ENCODE measurements around the gene SPEF1. TPM values are rescaled to one million over a fixed set of nuclear protein-coding genes. Genes with fewer than 3 reads are reported as not detected.
A peak's percentile ranks its signal among the peaks of the same experiment; 100 is the strongest.

SPEF1 gene
- total RNA-seq, 3 donors from 2014 or later = 0.18 TPM; not detected in 2

DNA sequence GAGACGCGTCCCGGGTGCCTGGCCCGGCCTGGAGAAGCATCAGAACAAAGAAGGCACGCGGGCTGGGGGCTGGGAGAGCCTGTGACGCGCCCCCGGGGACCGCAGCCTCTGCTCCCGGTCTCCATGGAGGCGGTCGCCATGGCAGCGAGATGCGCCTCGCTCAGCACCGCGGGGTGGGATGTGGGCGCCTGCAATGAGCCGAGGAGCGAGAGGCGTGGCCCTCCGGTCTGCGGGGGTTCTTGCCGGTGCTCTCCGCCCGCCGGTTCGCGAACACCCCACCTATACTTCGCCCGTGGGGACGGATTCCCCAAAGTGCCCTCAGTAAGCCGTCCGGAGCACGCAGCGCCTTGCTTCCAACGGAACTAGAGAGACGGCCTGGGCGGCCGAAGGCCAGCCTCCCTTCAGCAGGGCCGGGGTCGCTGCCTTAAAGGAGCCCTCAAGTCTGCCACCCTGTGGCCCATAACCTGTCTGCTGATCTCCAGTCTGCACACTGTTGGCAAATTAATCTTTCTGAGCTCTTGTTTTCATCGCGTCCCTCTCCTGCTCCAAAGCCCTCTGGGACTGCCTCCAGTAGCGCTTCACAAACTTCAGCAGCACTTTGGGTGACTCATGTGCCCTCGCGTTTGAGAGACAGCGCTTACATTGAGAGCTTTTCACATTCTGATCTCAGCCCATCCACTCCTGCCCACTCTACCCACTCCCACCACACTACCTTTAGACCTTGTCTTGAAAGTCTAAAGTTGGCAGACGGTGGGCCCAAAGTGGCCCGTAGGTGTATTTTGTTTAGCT is 12.7 kb downstream of the SPEF1 start:
- no peaks in the 10 kb centered on the region for H3K9me3 Mint-ChIP-seq
- peak; percentile 64 to 67 for ATAC-seq
- H3K27me3 Mint-ChIP-seq (ENCODE audit: low read depth) = no peaks in the 10 kb centered on the region
- peak; percentile 78 for DNase-seq
- H3K4me3 Mint-ChIP-seq = peak overlapping the region; percentile 87
- H3K4me1 Mint-ChIP-seq (ENCODE audit: low read depth) = peaks cover 20% of the 10 kb centered on the region
- H3K36me3 Mint-ChIP-seq (ENCODE audit: insufficient read depth) = no peaks in the 10 kb centered on the region

DNA sequence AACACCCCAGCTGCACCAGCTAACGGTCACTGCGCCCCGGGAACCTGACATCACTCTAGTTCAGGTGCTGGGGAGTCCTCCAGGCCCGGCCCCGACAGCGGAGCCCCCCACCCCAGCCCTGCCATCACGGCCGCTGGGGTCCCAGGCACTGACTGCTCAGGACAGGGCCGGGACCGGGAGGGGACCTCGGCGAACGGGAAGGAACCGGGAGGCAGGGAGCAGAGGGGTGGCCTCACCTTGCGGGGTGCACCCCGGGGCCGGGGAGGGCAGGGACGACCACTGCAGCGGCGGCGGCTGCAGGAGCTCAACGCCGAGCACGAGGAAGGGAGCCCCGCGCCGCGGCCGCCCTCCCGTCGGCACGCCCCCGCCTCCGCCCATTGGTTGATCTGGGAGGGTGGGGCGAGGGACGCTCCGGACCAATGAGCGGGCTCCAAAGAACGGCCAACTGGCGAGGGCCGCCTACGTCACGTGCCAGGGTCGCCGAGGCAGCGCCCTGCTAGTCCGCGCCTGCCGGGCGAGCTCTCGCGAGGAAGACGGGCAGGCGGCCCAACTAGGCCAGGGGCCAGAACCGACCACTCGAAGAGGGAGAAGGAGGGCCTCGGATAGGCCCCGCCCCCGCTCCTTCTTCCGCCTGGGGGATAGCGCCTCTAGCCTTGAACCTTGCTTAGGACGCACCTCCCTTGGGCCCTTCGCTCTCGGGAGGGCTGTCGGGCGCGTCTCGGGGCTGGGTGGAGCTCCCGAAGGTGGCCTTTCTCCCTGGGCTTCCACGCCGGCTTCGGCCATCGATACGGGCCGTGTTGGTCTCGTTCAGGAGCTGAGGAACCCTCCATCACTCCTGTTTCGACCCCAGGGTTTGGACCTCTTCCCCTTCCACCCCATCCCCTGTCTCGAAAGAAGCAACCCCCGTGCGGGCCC is 13.6 kb downstream of the SPEF1 start, which contains the start of gene ADISSP:
ADISSP (minus strand) TSS at position 327 of the 915 bp plus-strand sequence. CDS start 7,653 bp downstream, outside the sequence.
- ATAC-seq = peak; percentile 88 to 90
- Mint-ChIP-seq H3K4me3 (peak within 1 kb of the TSS; percentile 87), H3K36me3 (ENCODE audit: insufficient read depth) (no peaks in the 10 kb centered on the region), H3K27me3 (ENCODE audit: low read depth) (no peaks in the 10 kb centered on the region), H3K4me1 (ENCODE audit: low read depth) (peaks cover 20% of the 10 kb centered on the region), H3K9me3 (no peaks in the 10 kb centered on the region)
- peak; percentile 95 for DNase-seq

DNA sequence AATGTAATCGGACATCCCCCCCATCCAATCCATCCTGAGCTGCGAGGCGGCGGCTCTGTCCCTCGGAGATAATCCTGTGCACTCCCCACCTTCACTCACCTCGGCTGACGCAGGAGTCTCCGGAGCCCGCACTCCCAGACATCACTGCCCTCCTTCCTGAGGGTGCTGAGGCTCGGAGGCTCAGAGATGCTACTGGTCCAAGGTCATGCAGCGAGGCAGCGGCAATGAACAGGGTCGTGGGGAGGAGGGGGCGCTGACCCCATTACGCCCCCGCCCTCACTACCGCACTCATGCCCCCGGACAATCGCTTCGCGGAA is 14.2 kb downstream of the SPEF1 start:
- Mint-ChIP-seq H3K9me3 (no peaks in the 10 kb centered on the region), H3K4me3 (peak overlapping the region; percentile 87), H3K36me3 (ENCODE audit: insufficient read depth) (no peaks in the 10 kb centered on the region), H3K4me1 (ENCODE audit: low read depth) (peaks cover 20% of the 10 kb centered on the region), H3K27me3 (ENCODE audit: low read depth) (no peaks in the 10 kb centered on the region)
- DNase-seq (no peak), ATAC-seq (peak in 1 of 2 donors; percentile 12)

DNA sequence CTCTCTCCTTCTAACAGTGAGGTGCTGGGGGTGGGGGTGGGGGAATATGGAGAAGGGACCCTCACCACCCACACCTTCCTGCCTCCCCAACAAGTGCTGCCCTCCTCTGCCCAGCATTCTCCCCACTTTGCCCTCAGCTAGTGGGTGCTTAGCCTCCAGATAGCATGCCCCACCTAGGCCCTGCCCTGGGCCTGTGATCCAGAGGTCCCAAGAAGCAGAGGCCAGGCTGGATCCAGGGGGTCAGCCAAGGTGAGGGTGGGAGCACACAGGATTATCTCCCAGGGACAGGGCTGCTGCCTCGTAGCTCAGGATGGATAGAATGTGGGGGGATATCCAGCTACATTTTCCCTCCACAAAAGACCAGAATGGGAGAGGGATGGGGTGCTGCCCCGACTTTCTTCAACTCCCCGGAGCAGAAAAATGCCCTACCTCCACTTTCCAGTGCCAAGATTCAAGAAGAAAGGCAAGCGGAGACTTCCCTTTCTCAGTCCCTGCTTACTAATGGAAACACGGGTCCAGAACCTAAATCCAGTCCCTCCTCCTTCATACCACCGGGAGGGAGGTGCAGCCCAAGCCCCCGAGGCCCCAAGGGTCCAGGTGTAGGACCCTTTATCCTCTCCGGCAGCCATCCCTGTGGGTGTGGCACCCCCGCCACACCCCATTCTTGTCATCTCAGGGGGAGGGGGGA is 14.7 kb downstream of the SPEF1 start:
- DNase-seq = no peak
- Mint-ChIP-seq H3K27me3 (ENCODE audit: low read depth) (no peaks in the 10 kb centered on the region), H3K4me1 (ENCODE audit: low read depth) (peaks cover 20% of the 10 kb centered on the region), H3K9me3 (no peaks in the 10 kb centered on the region), H3K36me3 (ENCODE audit: insufficient read depth) (peaks cover 2% of the 10 kb centered on the region), H3K4me3 (peak overlapping the region; percentile 87)
- no peak for ATAC-seq

DNA sequence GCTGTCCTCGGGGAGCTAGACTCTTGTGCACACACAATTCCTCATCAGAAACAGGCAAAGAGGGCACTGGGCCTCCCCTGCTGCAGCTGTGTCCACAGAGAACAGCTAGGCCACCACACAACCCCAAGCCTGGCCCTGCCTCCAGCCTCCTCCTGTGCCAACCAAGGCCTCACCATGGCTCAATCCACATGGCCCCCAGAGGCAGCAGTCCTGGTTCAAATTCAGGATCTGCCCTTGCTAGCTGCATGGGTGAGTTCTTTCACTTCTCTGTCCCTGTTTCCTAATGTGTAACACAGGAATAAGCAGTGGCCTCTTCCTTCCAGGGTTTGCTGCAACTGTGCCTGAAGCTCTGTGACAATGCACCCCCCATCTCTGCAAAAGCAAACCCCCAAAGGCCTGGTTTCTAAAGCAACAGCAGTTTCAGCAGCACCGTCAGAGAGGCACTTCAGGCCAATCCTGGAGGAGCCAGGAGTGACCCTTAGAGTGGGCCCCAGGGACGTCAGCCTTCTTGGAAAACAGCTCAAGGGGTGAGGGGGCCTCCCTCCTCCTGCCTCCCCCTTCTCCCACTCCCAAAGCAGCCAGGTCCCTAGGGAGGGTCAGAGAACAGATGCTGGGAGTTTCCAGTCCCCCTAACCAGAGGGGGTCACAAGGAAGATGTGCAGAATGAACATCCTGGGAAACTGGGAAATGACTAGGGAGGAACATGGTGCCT is 15.9 kb downstream of the SPEF1 start:
- Mint-ChIP-seq H3K27me3 (ENCODE audit: low read depth) (no peaks in the 10 kb centered on the region), H3K4me1 (ENCODE audit: low read depth) (peaks cover 20% of the 10 kb centered on the region), H3K9me3 (no peaks in the 10 kb centered on the region), H3K4me3 (peak overlapping the region; percentile 37), H3K36me3 (ENCODE audit: insufficient read depth) (peaks cover 3% of the 10 kb centered on the region)
- ATAC-seq (no peak), DNase-seq (no peak)

DNA sequence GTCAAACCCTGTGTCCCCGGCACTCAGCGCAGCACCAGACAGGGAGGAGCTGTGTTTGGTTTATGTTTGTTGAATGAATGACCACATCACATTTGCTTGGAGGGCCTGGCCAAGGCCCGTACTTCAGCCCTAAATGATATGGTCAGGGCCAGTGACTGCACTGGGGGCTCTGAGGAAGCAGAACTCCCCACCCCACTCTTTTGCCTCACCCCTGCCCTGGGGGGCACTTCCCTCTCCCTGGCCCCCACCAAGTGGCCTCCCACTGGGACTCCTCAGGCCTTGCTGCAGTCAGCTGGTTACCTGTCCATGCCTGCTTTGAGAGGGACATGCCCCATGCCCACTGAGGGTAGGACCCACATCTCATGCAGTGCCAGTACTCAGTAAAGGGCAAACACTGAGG is 16.6 kb downstream of the SPEF1 start:
- no peak for DNase-seq
- no peak for ATAC-seq
- Mint-ChIP-seq H3K4me3 (no peak overlapping the region), H3K27me3 (ENCODE audit: low read depth) (no peaks in the 10 kb centered on the region), H3K36me3 (ENCODE audit: insufficient read depth) (peaks cover 3% of the 10 kb centered on the region), H3K9me3 (no peaks in the 10 kb centered on the region), H3K4me1 (ENCODE audit: low read depth) (peaks cover 20% of the 10 kb centered on the region)

DNA sequence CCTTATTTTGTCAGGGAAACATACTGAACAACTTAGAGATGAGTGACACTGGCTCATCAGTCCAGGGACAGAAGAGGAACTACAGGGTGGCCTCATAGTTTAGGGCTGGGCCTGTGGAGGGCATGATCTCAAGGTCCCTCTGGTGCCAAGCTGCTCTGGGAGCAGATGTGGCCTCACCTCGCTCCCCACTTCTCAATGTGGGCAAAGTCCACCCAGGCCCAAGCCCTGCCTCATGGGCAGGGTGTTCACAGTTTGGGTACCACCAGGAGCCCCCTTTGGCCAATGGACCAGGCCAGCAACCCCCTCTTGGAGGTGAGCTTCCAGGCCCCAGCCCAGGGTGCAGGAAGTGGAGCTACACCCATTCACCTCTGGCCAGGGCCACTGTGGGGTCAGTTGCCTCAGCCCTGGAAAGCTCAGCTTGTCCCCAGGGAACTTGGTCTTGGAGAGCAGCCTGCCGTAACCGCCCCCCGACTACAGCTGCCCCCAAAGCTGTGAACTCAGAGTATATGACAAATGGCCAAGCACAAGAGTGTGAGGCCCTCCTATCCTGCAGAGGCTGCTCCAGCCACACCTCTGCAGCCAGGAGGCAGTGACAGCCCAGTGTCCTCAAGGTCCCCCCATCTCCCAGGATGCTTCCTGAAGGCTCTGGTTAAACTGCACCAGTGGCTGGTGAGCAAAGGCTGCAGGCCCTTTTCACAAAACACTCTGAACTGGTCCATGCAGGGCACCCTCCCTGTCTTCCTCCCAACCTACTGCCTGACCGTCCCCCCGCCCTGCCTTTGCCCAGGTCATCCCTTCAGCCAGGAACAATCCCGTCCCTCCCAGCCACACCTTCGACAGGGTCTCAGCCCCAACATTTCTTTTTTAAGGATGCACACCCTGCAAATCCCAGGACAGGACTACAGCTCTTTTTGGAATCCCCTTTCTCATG is 17.3 kb downstream of the SPEF1 start:
- no peak for ATAC-seq
- H3K36me3 Mint-ChIP-seq (ENCODE audit: insufficient read depth) = peaks cover 3% of the 10 kb centered on the region
- DNase-seq = no peak
- no peaks in the 10 kb centered on the region for H3K27me3 Mint-ChIP-seq (ENCODE audit: low read depth)
- H3K4me3 Mint-ChIP-seq = no peak overlapping the region
- H3K4me1 Mint-ChIP-seq (ENCODE audit: low read depth) = peaks cover 17% of the 10 kb centered on the region
- H3K9me3 Mint-ChIP-seq = no peaks in the 10 kb centered on the region

DNA sequence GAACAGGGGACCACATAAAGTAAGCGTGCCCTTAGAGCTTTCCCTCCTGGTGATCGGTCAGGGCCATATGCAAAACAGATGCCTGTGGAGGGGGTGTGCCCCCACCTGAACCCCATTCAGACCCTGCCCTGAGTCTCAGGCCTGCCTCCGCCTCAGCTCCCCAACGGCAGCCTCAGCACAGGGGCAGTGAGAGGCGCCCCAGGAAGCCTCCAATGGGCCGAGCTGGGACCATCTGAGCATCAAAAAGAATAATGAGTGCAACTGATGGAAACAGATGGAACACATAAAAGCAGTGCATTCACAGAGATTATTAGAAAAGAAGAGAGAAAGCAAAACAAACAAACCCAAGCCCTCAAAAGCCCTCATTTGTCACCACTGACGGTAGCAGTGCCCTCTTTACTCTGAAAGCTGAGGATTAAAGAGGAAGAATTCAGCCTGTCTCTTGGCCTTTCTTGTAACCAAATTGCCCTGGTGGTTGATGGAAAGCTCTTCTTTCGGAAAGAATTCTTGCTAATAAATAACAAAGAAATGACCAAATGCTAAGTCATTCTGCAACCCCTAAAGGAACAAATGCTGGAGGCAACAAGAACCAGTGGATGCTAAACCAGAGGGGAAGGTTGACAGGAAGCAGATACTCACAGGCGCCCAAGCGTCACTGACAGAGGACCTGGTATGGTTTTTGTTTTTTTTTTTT is 20.4 kb downstream of the SPEF1 start:
- no peak for ATAC-seq
- no peak overlapping the region for H3K4me3 Mint-ChIP-seq

DNA sequence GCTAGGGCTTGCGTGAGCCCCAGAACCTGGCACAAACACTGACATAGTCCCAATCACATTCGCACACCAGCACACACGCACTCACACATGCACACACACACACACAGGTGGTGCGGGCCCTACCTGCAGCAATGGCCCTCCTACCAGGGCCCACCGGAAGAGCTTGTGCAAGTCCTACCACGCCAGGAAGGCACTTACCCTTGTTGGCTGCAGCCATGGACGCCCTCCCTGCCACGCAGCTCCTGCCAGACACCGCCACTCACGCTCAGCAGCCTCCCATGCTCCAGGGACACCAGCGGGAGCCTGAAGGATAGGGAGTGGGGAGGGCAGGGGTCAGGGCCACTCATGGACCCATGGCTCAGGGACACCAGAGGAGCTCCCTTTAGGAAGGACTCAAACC is 21.4 kb downstream of the SPEF1 start:
- peaks cover 11% of the 10 kb centered on the region for H3K36me3 Mint-ChIP-seq (ENCODE audit: insufficient read depth)
- H3K4me3 Mint-ChIP-seq = no peak overlapping the region
- H3K9me3 Mint-ChIP-seq = no peaks in the 10 kb centered on the region
- H3K4me1 Mint-ChIP-seq (ENCODE audit: low read depth) = no peaks in the 10 kb centered on the region
- H3K27me3 Mint-ChIP-seq (ENCODE audit: low read depth) = no peaks in the 10 kb centered on the region
- DNase-seq (no peak), ATAC-seq (no peak)

More for the DNA sequence above, 20.4 kb downstream of the SPEF1 start:
- Mint-ChIP-seq H3K4me1 (ENCODE audit: low read depth) (peaks cover under 1% of the 10 kb centered on the region), H3K27me3 (ENCODE audit: low read depth) (no peaks in the 10 kb centered on the region), H3K9me3 (no peaks in the 10 kb centered on the region), H3K36me3 (ENCODE audit: insufficient read depth) (peaks cover 11% of the 10 kb centered on the region)
- no peak for DNase-seq

DNA sequence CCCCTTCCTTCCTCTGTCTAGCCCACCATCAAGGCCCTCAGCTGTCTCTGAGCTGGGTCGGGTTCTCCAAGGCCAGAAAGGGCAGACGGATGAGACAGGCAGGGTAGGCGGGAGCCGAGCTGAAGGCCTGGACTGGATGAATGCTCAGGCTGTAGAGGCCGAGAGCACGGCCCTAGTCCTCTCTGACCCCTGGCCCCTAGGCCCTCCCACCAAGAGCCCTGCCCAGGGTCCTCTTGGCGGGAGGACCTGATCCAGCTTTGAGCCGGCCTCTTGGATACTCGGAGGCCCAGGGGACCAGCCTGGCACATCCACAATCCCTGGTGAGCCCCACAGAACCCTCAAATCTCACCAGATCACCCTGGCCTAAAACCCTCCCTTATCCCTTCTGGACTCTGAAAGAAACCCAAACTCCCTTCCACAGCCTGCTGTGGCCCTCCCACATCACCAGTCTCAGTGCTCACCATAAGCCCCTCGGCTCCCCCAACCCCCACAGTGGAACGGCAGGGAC is 21.9 kb downstream of the SPEF1 start:
- Mint-ChIP-seq H3K9me3 (no peaks in the 10 kb centered on the region), H3K36me3 (ENCODE audit: insufficient read depth) (peaks cover 11% of the 10 kb centered on the region), H3K4me1 (ENCODE audit: low read depth) (no peaks in the 10 kb centered on the region), H3K4me3 (no peak overlapping the region), H3K27me3 (ENCODE audit: low read depth) (no peaks in the 10 kb centered on the region)
- DNase-seq (no peak), ATAC-seq (no peak)

DNA sequence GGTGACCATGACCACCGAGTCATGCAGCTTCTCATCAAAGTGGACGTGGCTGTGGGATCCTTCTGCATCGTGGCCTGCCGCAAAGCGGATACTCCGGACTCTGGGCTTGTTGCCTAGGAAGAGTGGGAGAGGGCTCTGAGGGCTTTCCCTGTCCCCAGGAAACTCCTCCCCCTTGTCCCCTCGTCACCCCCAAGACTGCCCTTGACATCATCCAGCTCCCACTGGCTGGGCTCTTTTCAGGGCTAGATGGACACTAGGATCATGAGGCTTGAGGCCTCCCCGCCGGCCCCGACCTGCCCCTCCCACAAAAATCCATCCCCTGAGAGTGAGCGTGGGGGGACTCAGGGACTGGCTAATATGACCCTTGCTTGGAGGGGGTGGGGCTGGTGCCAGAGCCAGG is 22.7 kb downstream of the SPEF1 start:
- no peak overlapping the region for H3K4me3 Mint-ChIP-seq
- no peaks in the 10 kb centered on the region for H3K9me3 Mint-ChIP-seq
- no peak for DNase-seq
- no peaks in the 10 kb centered on the region for H3K27me3 Mint-ChIP-seq (ENCODE audit: low read depth)
- H3K4me1 Mint-ChIP-seq (ENCODE audit: low read depth) = no peaks in the 10 kb centered on the region
- ATAC-seq = no peak
- peaks cover 11% of the 10 kb centered on the region for H3K36me3 Mint-ChIP-seq (ENCODE audit: insufficient read depth)

DNA sequence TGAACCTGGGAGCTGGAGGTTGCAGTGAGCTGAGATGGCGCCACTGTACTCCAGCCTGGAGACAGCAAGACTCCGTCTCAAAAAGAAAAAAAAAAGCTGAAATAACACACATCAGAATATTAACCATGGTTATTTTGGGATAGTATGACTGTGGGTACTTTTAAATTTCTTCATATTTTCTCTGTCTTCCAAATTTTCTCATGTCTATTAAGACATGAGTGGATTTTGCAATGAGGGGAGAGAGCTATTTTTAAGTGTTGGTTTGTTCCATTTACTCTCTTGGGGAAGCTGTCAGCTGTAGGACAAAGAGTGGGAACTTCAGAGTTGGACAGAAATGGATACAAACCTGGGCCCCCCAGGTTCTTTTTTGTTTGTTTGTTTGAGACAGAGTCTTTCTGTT is 24.0 kb downstream of the SPEF1 start:
- Mint-ChIP-seq H3K27me3 (ENCODE audit: low read depth) (no peaks in the 10 kb centered on the region), H3K4me3 (no peak overlapping the region), H3K9me3 (no peaks in the 10 kb centered on the region), H3K36me3 (ENCODE audit: insufficient read depth) (peaks cover 11% of the 10 kb centered on the region), H3K4me1 (ENCODE audit: low read depth) (peaks cover 6% of the 10 kb centered on the region)
- DNase-seq (no peak), ATAC-seq (no peak)

Data from activated T-cell treated with anti-CD3 and anti-CD28 coated beads, Interleukin-2, amount 50 U/mL, for 4 hours (primary cell).